GM19452 (cell line): Measurements from ENCODE around the gene PKP2.

ENCODE experiments used
- ATAC-seq: cut with Tn5 transposase; IDR thresholded peaks from one replicate; pipeline ENCODE4 v1.9.1; 2021; ENCODE audit not compliant: unreplicated experiment

PKP2 gene

DNA sequence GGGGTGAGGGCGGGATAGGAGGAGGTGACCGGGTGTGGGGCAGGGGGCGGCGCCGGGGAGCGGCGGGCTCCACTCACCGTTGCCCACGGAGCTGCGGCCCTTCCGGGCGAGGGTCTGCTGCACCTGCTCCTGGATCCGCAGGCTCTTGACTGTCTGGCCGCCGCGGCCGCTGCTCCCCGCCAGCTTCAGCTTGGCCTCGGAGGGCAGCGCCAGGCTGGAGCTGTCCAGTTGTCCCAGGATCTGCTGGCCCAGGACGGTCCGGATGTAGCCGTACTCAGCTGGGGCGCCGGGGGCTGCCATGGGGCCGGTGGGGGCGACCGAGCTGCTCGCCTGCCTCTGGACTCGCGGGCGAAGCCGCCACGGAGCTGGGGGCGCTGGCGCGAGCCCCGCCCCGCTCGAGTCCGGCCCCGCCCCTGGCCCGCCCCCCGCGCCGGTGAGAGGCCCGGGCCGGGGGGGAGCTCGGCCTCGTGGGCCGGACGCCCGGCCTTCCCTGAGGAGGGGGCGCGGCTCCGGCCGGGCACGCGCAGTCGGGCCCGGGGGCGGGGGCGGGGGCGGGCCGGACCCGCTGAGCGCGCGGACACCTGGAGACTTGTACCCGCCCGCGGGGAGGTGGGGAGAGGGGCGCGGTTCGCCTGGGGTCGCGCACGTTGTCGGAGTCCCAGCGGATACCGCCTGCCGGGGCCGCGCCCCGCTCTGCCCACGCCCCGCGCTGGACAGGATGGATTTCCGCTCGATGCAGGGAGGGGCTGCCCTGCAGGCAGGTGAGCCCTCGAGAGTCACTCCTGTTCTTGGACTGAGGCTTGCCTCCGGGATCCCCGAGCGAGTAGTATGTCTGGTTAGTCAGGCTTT is at the start of gene PKP2:
Gene PKP2 (minus strand): TSS at position 346 of the 849 bp plus-strand sequence. CDS start 46 bp downstream, at position 300.
- peak; percentile 58 for ATAC-seq

DNA sequence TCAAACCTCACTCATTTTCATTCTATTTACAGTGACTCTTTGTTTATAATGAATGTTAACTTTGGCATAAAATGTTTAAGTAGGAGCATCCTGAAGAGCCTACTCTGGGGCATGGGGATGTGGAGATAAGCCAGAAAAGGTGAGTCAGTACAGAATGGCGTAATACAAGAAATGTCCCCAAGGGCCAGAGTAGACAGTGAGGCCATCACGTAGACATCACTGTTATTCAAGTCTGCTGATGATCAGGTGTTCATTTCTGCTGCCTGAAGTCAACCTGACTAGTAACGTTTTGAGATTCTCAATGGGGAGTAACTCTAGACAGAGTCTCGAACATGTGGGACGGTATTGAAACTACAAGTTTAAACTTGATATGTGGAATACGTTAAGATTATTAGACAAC is 47.6 kb upstream of the PKP2 start:
- no peak for ATAC-seq

DNA sequence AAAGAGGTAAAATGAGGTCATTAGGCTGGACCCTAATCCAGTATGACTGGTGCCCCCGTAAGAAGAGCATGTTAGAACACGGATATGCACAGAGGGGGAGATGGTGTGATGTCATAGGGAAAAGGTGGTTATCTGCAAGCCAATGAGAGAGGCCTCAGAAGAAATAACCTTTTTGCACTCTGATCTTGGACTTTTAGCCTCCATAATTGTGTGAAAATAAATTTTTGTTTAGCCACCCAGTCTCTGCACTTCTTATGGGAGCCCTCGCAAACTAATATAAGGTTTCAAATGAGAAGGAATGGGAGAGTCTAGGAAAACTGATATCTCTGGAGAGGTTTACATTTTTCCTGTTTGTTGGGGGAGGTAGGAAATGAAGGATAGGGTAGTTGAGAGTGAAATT is 43.2 kb upstream of the PKP2 start:
- no peak for ATAC-seq

DNA sequence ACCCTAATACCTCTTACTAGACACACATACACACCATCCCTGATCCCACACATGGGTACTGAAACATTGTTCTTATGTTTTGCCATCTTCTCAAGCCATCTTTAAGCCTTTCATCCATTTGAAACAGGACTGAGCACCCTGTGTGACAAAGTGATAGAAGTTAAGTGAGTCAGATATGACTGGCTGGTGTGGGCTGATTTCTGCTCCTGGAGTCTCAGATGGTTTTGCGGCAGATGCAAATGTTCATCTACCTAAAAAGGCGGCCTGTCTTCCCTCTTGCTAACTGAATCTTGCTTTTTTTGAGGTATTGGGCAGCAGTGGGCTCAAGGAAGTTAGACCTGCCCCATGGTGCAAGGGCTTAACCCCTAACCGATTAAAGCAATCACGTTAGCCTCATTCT is 30.4 kb upstream of the PKP2 start:
- ATAC-seq: no peak

DNA sequence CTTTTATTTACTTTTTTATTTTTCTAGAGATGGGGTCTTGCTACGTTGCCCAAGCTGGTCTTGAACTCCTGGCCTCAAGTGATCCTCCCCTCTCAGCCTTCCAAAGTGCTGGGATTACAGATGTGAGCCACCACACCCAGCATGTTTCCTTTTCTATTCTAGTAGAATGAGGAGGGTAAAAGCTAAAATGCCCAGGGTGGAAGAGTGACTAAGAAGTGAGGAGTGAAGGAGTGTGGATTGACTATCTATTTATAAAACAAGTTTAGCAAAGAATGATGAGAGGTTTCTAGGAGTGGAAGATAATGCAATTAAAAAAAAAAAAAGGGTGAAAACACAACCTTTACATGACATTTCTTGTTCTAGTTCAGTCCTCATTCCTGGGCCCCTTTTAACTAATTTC is 29.8 kb upstream of the PKP2 start:
- no peak for ATAC-seq

DNA sequence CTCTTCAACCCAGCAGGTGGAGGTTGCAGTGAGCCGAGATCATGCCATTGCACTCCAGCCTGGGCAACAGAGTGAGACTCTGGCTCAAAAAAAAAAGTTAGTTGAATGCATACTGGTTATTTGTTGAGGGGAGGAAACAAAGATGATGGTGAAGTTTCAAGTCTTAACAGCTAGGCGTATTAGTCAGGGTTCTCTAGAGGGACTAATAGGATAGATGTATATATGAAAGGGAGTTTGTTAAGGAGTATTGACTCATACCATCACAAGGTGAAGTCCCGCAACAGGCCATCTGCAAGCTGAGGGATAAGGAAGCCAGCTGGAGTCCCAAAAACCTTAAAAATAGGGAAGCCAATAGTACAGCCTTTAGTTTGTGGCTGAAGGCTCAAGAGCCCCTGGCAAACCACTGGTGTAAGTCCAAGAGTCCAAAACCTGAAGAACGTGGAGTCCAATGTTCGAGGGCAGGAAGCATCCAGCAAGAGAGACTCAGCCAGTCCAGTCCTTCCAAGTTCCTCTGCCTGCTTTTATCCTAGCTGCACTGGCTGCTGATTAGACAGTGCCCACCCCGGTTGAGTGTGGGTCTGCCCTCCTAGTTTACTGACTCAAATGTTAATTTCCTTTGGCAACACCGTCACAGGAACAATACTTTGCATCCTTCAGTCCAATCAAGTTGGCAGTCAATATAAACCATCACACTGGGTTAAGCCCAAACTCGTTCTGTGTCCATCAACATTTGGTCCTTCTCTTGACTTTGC is 26.1 kb upstream of the PKP2 start:
- no peak for ATAC-seq

DNA sequence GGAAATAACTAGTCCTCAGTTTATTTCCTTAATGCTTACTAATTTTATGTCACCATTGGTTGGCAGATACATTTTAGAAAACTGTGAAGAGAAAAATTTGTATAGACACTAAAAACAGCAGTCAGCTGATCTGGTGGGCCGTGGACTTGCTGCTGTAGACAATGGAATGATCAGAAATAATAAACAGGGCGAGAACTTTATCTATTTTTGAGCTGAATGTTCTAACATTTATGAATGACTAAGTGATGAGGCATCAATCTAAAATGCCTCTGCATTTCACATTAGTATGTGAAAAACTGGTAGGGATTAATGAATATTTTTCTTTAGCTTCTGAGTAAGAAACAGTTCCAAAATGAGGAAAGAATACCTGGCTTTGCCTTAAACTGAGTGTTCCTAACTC is 24.8 kb upstream of the PKP2 start:
- ATAC-seq: no peak

DNA sequence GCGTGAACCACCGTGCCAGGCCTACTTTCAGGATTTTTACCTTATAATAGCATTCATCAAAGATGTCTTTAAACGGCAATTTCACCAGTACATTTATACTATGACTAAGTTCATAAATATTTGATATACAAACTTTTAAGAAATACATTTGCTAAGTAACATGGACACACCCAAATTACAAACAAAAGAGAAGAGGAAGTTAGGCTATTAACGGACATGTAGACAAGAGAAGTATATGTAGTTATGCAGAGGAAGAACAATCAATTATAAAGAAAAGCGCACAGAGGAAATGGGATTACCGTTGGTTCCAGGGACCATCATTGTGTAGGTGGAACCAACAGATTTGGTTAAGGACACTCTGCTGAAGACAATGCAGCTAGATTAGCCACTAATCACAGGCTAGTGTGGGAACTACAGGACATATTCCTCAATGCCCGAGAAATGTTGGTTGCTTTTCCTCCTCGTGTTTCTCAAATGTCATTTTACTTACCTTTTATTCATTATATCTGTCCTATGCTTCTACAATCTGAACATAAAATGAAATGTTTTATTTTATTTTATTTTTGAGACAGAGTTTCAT is 24.0 kb upstream of the PKP2 start:
- ATAC-seq: no peak

DNA sequence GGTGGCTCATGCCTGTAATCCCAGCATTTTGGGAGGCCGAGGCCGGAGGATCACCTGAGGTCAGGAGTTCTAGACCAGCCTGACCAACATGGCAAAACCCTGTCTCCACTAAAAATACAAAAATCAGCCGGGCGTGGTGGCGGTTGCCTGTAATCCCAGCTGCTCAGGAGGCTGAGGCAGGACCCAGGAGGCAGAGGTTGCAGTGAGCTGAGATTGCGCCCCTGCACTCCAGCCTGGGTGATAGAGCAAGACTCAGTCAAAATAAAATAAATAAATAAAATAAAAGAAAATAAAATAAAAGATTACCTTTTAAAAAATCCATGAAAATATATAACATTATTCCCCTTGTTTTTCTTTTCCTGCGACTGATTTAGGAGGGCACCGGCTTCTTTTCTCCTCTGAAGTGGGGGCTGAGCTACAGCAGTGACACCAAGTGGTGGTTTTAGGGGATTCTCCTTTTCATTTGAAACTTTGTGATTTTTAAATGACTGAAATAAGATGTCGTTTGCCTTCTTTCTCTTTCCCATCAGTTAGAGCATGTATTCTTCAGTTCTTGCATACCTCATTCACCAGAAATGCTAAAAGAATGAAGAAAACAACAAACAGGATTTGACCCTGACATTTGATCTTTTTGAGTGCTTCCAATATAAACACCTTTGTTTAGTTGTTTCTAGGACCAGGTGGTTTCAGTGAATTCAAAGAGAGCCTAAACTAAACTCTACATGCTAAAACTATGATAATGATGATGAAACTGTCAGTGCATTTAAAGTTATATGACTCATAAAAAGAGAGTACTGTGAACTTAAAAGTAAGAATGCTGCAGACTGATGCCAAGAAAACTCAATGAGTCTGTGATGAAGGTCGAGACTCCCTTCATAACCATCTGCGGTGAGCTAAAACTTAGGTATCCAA is 22.6 kb upstream of the PKP2 start:
- no peak for ATAC-seq

DNA sequence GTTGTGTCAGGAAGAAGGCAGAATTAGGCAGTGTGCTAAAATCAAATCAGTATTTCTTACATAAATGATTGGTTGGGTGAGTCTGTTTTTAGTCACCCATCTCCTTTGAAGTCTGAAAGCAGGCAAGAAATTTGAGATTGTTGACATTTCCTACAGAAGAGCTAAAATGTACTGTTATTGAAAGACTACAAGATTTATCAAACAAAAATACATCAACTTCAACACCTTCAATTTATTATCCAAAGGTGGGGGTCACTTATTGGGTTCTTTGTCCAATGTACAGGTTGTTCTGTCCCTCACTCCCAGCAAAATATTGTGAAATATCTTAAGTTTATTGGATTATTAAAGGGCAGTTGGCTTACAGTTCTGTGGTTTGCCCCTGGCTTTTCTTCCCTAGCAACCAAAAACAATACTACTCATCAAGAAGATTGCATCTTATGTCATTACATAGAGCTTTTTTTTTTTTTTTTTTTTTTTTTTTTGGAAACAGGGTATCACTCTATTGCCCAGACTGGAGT is 20.6 kb upstream of the PKP2 start:
- no peak for ATAC-seq

DNA sequence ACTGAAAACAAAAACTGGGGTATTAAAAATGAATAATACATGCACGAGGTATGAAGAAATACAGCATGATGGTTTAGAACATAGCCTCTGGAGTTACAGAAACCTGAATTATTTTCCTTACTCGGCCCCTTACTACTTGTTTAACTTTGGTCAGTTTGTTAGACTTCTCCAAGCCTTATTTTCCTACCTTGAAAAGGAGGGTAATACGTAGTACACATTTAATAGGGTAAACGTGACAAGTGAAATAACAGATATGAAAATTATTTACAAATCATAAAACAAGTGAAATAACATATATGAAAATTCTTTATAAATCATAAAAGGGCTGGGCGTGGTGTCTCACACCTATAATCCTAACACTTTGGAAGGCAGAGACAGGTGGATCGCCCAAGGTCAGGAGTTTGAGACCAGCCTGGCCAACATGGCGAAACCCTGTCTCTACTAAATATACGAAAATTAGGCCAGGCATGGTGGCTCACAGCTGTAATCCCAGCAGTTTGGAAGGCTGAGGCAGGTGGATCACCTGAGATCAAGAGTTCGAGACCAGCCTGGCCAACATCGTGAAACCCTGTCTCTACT is 11.4 kb upstream of the PKP2 start:
- no peak for ATAC-seq

DNA sequence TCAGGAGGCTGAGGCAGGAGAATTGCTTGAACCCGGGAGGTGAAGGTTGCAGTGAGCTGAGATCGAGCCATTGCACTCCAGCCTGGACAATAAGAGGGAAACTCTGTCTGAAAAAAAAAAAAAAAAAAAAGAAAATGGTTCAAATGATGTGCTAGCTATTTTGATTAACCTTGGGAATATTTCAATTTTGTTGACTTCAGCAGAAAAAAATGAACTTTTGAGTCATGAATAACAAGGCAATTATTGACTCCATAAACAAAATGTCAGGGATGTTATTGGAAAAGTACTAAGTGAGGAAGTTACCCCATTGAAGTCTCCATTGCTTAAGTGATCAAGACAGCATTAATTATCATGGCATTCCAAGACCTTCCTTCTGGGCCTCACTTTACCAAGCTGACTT is 10.6 kb upstream of the PKP2 start:
- ATAC-seq: no peak

DNA sequence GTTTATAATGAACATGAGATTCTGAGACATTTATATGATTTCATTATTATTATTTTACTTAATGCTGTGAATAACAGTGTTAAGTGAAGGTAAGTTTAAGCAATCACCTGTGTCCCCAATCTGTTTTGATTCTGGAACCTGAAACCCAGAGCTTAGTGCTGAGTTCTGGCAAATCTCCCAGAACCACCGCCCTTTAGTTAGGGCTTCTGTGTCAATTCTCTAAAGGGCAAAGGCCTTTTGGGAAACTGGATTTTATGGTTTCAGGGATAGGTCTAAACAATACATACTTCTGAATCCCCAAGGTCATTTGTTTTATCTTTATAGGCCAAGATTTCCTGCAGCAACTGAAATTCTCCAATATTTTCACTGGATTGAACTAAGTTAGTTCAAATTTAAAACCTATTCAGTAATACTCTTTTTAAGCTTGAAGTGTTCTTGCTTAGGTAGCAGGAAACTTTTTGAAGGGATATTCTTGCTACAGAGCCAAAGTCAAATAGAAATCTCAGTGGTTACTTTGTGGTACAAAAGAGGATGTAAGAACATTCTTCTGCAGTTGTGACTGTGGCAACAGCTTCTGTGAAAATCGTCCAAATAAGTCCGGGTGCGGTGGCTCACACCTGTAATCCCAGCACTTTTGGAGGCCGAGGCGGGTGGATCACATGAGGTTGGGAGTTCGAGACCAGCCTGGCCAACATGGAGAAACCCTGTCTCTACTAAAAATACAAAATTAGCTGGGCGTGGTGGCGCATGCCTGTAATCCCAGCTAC is 10.0 kb upstream of the PKP2 start:
- peak; percentile 97 for ATAC-seq

DNA sequence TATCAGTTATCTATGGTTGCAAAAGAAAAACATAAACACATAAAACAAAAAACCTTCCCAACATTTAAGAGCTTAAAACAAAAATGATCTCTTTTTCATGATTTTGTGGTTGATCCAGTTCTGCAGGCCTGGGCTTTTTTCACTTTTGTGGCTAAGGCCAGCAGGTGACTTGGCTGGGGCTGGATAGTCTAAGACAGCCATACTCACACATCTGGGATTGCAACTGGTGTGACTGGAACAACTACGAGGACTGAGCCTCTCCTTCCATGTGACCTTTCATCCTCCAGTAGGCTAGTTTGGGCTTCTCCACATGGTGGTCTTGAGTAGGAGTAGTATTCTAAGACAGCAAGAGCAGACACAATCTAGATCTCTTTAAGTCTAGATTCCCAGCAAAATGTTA is 7.2 kb upstream of the PKP2 start:
- ATAC-seq: no peak

DNA sequence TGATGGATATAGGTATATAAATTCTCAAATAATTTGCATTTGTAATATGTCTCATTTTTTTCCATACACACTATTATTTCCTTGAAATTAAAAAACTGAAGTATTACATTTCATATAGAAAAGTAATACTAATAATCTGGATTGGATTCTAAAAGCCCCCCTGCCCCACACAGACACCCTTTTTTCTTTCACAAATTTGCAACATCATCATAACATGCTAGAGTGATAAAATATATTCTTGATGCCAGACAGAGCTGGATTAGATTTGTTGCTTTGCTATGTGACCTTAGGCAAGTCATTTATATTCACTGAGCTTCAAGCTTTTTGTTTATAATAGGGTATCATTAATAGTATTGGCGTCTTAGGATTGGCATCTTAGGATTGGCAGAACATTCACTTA is 6.7 kb upstream of the PKP2 start:
- ATAC-seq: no peak

DNA sequence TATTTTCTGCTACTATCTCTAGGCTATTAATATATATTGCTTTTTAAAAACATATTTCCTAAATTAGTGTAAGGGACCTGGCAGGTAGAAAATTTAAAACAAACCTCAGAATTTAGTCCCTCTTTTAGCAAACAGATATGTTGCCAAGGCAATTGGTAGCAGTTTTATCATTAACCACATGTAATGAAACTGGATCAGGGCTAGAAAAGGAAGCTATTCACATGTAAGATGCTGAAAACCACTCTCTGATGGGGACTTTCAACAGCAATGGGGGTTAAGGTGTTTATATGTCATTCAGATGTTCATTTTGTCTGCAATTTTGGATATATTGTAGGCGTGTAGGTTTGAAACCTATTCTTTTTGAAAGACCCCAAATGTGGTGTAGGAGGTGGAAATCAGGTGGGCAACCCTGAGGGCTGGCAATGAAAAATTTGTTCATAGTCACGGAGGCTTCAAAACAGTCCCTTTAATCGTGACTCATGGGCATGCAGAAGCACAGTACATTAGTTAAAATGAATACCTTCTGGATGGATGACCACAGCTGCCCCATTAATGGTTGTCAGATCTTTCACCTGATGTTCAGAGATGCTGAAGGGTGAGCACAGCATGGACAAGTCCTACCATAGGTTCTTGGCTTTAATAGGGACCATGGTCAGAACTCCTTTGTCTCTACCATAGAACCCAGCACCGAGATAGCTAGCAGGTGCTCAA is 5.9 kb upstream of the PKP2 start:
- peak; percentile 32 for ATAC-seq

DNA sequence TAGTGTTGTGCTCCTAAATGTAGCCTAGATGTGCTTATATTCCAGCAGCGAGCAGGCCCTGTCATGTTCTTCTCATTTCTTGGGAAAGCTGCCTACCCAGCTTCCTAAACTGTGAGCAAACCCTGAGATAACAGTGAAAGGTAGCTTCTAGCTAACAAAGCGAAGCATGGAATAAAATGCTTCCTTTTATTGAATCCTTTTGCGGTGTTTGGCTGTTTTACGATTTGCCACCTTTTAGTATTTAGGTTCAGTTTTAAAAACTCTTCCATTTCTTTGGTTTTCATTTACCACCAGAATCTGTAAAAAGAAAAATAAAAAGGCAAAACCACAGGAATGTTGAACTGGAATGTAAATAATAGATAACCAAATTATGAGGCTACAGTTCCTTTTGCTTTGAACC is 5.0 kb upstream of the PKP2 start:
- no peak for ATAC-seq

DNA sequence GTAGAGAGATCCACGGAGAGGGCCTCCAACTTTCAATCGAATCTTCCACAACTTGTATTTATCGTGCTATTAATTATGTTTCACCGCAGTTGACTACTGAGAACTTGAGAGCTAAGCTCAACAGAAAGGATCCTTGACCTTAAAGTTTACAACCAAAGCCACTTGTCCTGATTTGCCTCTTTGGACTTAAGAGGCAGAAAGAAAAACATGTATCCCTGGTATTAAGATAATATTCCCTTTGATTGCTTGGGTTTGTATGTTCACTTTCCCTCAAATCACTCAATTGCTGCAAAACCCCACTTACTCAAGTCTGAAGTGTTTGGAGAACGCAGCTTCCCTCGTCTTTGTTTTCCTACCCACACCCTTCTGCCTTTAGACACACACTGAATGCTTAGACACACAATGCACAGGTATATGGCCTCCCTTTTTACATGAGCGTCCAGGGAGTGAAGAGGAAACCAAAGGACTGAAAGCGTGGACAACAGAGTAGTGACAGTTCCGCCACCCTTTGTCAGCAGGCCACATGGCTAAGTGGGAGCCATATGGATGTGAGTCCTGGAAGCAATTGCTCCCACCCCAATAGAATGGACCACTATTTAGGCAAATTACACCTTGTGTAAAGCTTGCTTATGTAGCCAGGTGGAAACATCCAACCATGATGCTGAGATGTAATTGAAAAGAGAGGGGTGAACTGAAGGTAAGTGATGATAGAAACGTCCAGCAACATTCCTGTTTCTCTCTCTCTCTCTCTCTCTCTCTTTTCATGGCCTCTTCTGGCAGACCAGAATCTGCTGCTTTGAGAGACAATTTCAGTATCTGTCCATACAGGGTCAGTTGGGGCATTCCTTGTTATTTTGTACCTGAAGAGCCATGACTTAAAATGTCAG is 1.4 kb upstream of the PKP2 start:
- no peak for ATAC-seq
